A549 treated with dexamethasone at 1 μM for 4 hours (cell line): ENCODE results near the gene CTSC. TPM values are rescaled to one million over a fixed set of nuclear protein-coding genes. Genes with fewer than 3 reads are reported as not detected.

Experiments
- total RNA-seq: library from RNA; stranded (reverse); fragments of 200-300 nt; extraction: Qiagen RNA extraction; gene quantifications from 5 replicates; pipeline ENCODE4 v1.2.3, GENCODE V29; 2022

CTSC gene
- 59.6 to 74.7 TPM (median 64.8 TPM) in 5 replicates for total RNA-seq

DNA sequence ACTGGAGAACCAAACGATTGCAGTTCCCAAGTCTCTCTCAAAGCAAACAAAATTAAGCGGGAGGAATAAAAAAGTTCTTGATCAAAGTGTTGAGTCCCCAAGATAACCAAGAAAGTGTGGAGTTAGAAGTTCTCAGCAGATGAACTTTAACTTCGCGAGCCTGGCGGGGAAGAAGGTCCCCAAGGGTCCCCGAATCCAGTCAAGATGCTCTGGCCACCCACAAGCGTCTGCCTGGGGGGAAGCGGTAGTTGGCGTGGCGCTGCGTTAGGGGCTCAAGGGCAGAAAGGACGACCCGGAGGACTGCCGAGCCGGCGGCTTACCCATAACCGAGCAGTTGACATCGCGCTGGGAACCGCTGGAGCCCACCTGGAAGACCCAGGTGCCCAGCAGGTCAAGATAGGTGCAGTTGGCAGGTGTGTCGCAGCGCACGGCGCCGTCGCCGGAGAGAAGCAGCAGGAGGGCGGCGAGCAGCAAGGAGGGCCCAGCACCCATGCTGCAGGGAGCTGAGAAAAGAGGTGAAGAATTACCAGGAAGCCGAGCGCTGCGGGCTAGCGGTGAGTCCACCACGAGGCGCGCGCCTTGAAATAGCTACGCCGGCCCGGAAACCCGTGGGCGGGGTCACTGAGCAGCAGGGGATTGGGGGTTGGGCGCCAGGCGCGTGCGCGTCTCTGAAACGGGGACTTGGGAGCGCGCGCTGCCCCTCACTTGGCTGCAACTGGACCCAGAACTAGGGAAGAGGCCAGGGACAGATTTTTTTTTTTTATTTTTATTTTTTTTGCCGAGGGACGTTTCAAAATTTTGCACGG lies at the start of gene CTSC:
Gene CTSC, minus strand, starts transcription at position 556 of the 806 bp plus-strand sequence. Its CDS starts 64 bp downstream, at position 492.

Other genes with a start within 250 kb of the CTSC start
- gene RAB38, start 162.3 kb downstream of the CTSC start, total RNA-seq = 0.79 to 1.1 TPM (median 0.96 TPM) in 5 replicates